ENCODE results near the gene CABLES1.
"Not testable (repeated sequence)": the region's sequence is repeated elsewhere in the genome, so short reads cannot be mapped to it uniquely, and the experiment has no call there.

CABLES1 gene

DNA sequence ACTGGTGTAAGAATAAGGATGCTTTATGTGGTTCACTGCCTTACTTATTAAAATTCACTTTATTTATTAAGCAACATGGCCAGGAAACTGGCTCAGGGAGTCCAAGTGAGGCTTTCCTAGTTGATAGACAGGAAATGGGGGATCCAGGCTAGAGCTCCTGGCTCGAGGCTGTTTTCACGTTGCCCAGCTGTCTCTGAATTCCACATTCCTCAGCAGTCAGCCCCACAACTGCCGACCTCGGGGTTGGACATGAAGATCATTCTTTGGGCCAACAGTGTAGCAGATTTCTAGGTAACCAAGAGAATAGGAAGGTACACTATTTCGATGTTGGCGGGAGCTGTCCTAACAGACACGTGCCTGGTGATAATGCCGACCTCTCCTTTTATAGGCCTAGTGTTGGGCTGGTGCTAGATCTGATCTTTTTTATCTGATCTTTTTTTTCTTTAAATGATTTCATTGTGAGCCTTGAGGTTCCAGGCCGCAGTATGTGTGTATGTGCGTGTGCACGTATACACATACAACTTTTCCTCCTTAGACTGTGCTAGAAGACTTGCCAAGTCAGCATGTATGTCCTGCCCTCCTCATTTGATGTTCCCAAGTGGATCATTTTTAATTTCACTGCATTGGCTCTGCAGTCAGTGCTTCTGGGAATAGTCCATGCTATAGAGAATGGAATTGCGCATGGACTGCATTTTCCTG lies 103.5 kb downstream of the CABLES1 start:
- no peak for DNase-seq (ENCODE audit: low read depth in 3 of 3, low spot score in 1 of 3)

- DNase-seq (ENCODE audit: low read depth in 3 of 3, low spot score in 1 of 3): no peak
These were observed 104.0 kb downstream of the CABLES1 start for GRCh38 chr18:23239350-23239692.

- no peak for DNase-seq (ENCODE audit: low read depth in 3 of 3, low spot score in 1 of 3)
These were observed 104.8 kb downstream of the CABLES1 start for GRCh38 chr18:23239885-23240608.

GRCh38 chr18:23240609-23240930 lies 105.3 kb downstream of the CABLES1 start:
- no peak for DNase-seq (ENCODE audit: low read depth in 3 of 3, low spot score in 1 of 3)

- DNase-seq (ENCODE audit: low read depth in 3 of 3, low spot score in 1 of 3): not testable (repeated sequence)
These were observed 106.7 kb downstream of the CABLES1 start for GRCh38 chr18:23241833-23242496.

GRCh38 chr18:23243178-23243577 lies 107.9 kb downstream of the CABLES1 start:
- no peak for DNase-seq (ENCODE audit: low read depth in 3 of 3, low spot score in 1 of 3)

DNA sequence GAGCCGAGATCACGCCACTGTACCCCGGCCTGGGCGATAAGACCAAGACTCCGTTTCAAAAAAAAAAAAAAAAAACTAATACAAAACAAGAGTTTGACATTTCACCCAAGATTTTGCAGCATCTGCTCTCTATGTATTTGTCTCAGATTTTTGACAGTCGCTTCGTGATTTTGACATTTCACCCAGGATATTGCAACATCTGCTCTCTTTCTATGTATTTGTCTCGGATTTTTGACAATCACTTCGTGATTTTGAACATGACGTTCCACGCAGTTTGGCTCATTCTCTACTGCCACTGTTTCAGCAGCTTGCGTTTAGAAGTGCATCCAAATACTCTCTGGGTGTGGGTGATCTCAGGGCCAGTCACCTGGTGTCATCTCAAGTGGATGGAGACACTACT lies 108.5 kb downstream of the CABLES1 start:
- no peak for DNase-seq (ENCODE audit: low read depth in 3 of 3, low spot score in 1 of 3)

- DNase-seq (ENCODE audit: low read depth in 3 of 3, low spot score in 1 of 3): no peak
These were observed 109.1 kb downstream of the CABLES1 start for GRCh38 chr18:23244401-23244800.

GRCh38 chr18:23245461-23245860 lies 110.2 kb downstream of the CABLES1 start:
- no peak for DNase-seq (ENCODE audit: low read depth in 3 of 3, low spot score in 1 of 3)

- no peak for DNase-seq (ENCODE audit: low read depth in 3 of 3, low spot score in 1 of 3)
These were observed 112.0 kb downstream of the CABLES1 start for GRCh38 chr18:23247331-23247730.

DNA sequence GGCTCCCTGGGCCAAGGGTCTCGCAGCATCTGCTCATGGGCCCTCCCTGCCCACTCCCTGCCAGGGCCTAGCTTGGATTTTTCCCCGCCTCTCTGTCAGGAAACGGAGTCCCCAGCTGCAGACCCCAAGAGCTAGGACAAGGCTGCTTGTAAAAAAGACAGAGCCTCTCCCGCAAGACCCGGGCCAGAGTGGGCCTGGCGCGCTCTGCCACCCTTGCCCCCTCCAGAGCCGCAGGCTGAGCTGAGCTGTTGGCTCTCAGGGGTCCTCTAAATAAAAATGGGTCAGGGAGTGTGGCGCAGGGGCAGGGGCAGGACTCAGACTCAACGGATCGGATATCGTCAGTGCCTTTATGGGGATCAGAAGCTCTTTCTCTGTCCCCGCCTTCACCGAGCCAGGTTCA lies 112.6 kb downstream of the CABLES1 start:
- no peak for DNase-seq (ENCODE audit: low read depth in 3 of 3, low spot score in 1 of 3)

DNA sequence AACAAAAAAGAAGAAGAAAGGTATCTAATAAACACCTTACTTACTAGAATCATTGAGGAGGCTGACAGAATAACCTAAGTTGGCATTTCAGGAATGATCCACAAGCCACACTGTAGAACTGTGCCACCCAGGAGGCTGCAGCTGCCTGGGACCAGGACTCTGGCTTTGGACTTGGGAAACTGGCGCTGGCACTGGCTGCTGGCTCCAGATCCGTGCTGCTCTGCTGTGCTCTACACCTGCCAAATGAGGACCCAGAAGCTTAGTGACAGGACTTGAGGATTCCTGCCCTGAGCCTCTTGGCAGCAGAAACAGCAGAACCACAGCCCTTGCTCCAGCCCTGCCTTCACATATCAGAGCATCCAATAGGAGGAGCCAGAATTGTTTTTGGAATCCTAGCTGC lies 113.5 kb downstream of the CABLES1 start:
- no peak for DNase-seq (ENCODE audit: low read depth in 3 of 3, low spot score in 1 of 3)

GRCh38 chr18:23249348-23249747 lies 114.1 kb downstream of the CABLES1 start:
- no peak for DNase-seq (ENCODE audit: low read depth in 3 of 3, low spot score in 1 of 3)

DNA sequence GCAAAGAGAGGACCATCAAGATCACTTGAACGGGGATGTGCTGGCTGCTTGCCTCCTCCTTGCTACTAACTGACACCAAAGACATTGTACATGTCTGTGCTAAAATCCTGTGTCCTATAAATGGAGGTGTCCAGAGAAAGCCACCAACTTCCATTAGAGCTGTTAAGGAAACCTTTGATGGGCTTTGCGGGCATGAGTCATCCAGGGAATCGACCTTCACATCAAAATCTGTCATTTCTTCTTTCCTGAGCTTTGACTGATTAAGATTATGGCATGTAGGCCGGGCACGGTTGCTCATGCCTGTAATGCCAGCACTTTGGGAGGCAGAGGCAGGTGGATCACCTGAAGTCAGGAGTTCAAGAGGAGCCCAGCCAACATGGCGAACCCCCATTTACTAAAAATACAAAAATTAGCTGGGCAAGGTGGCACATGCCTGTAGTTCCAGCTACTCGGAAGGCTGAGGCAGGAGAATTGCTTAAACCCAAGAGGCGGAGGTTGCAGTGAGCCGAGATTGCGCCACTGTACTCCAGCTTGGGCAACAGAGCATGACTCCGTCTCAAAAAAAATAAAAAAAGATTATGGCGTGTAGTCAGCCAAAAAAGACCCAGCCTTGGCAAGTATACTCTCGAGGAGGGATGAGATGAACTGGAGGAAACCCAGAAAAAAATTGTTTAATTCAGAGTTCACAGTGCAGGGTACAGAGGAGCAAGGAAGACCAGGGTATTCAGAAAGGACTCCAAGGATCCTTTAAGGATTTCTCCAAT lies 115.8 kb downstream of the CABLES1 start:
- DNase-seq (ENCODE audit: low read depth in 3 of 3, low spot score in 1 of 3): no peak

DNA sequence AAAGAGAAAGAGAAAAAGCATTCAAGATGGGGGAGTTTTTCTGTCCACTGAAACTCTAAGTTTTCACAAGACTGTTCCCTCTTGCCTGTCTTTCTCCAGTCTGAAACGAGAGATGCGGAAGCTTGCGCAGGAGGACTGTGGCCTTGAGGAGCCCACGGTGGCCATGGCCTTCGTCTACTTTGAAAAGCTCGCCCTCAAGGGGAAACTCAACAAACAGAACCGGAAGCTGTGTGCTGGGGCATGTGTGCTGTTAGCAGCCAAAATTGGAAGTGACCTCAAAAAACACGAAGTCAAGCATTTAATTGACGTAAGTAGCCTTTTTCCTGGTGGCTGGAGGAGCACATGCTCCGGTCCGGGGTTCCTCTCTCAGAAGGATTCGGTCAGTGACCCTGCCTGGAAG lies 118.3 kb downstream of the CABLES1 start:
- no peak for DNase-seq (ENCODE audit: low read depth in 3 of 3, low spot score in 1 of 3)

GRCh38 chr18:23257137-23257536 lies 121.9 kb downstream of the CABLES1 start:
- DNase-seq (ENCODE audit: low read depth in 3 of 3, low spot score in 1 of 3): no peak

DNA sequence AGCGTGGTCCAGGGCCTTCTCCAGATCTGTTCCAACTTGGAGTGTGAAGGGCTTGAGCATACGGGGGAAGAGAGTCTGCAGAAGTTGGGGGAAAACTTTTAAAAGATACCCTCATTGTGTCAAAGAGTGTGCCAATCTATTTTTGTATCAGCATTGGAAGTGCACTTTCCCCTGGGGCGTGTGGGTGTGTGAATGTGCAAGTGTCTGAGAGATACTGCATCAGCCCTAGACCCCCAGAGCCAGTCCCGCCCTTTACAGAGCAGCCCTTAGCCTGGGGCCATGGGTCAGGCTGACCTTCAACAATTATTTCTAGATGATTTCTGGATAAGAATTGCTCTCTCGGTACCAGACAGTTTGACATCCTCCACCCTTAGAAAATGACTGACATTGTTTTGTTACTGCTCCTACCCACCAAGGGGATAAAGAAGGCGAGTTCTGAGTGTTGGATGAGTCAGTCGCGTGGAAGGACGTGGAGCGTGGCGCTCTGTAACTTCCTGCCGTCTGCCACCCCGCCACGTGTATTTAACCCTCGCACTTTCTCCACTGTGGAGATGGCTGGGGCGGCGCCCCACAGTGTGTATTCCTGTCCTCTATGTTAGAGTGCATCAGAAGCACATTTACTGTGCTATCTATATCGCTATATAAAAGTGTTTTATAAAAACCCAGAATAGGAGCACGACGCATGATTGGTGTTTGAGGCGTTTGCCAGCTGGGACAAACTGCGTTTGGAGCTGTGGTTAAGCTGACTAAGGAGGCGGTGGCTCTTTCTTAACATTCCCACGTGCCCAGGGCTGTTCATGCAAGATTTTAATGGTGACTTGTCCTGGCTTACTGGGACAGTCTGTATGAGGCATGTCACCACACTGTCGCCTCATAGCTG lies 122.6 kb downstream of the CABLES1 start:
- no peak for DNase-seq (ENCODE audit: low read depth in 3 of 3, low spot score in 1 of 3)

DNA sequence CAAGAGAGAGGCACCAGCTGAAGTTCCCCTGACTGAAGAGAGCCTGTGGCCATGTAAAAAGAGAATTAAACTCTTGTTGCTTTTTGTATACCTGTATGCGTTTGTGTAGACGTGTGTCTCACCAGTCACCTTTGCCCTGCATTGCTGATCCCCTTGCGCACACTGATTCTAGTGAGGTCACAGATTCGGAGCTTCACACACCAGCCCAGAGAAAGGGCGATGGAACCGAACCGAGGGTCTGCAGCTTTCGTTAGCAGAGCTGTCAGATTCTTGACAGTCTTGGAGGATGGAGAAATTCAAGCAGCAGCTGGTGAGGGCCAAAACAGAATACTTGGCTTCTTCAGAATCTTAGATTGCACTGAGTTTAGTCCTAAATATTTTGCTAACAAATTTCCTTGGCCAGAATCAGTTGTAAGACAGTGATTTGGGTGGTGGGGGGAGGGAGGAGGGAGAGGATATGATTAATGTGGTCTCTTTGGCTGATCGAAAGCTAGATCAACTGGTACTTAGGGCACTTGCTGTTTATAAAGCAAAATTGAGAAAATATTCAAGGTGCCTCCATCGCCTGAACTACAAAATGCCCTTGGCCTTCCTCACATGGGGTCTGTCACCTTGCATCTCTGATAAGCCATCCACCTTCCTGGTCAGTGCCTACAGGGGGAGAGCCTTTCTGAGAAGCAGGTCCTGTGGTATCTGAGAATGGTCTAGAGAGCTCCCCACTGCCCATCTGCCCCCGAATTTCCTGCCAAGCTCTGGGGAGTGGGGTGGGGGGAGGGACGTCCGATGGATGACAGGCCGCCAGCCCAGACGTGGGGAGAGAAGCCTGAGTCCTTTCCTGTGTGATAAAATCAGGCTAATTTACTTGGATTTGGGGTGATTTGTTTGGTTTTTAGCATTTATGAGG lies 123.5 kb downstream of the CABLES1 start:
- DNase-seq (ENCODE audit: low read depth in 3 of 3, low spot score in 1 of 3): no peak

DNA sequence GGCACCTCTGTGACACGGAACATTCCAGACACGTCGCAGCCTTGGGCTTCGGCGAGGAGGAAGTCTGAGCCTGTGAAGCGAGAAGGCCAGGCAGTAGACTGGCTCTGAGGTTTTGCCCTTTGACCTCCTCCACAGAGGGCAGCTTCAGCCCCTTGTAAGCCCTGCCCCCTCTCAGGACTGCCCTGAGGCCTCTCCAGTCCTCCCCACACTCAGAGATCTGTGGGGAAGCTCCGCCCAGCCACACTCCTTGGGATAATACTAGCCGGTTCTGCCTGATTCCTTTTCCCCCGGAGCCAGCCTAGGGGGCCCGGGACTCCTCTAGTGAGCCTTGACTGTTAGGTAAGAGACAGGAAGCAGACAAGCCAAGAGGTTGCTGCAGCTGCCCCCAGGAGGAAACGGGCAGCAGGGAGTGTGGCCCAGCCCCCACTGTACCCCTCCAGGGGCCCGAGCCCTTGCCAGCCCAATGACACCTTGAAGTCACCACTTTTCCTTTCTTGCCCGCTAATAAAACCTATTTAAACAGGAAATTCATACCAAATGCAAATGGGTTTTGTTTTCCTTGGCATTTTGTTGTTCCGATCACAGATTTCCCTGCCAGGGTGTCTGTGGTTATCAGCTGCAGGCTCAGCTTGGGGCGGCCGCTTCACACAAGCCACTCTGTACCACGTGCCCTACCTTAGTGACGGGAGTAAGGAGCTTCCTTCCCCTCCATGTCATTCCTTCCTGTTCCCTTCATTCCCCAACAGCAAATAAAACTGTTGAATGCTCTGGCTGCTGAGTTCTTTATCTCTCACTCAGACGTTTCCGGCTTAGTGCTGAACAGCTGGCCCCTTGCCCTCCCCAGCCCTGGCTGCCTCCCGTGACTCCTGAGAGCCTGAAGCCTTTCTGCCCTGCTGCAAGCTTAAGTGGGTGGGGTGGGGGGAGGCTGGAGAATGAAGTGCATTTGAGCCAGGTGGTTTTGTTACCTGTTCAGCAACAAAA lies 124.7 kb downstream of the CABLES1 start:
- no peak for DNase-seq (ENCODE audit: low read depth in 3 of 3, low spot score in 1 of 3)
